H1 (cell line): ENCODE measurements around the gene YARS1. TPM values are rescaled to one million over a fixed set of nuclear protein-coding genes. Genes with fewer than 3 reads are reported as not detected.

Experiments
- BCL11A ChIP-seq, 2 experiments: IDR thresholded peaks; one replicate each; pipeline ENCODE4 v1.6.1; 2011; ENCODE audit warnings: low read depth in 2 of 2, low read length in 2 of 2, mild to moderate bottlenecking in 2 of 2
- CHD7 ChIP-seq: fragments of 300-600 bp; sonication (generic); IDR thresholded peaks from 2 replicates; pipeline ENCODE4 v1.7.1; 2012; ENCODE audit warnings: low read length, moderate library complexity, mild to moderate bottlenecking, inconsistent platforms; ENCODE audit not compliant: insufficient replicate concordance
- JUND ChIP-seq: IDR thresholded peaks from 2 replicates; pipeline ENCODE4 v1.6.1; 2011; ENCODE audit warnings: mild to moderate bottlenecking, improper control_type of control experiment, low read length
- polyA plus RNA-seq, 7 experiments: library from polyadenylated mRNA; depleted of rRNA in 3 of 7; stranded (reverse) in 5 of 7; unstranded in 2 of 7; fragments of >200 nt in 5 of 7; fragments of 200-250 nt in 2 of 7; gene quantifications; 1 replicate in 5 of 7; 2 replicates in 1 of 7; 4 replicates in 1 of 7; pipeline versions ENCODE4 v1.2.1 to v1.2.3, GENCODE V29; 2011 to 2013; ENCODE audit warnings: missing spikeins in 2 of 7, mixed read lengths in 2 of 7
- total RNA-seq: library from RNA; stranded (reverse); fragmentation: NEBNext Ultra II Directional; extraction: Animal tissue kit (Norgen Biotek cat#: 25700); gene quantifications from 2 replicates; pipeline ENCODE4 v1.2.1, GENCODE V29; 2021

The YARS1 gene
- total and polyA plus RNA-seq, 2 of the 8 experiments (the other 6 are each of a cell fraction or from before 2014, with no cell fraction given) = 47.1 to 226 TPM

GRCh38 chr1:32861904-32862695 is 44.9 kb upstream of the YARS1 start (continued):
- TF ChIP-seq CHD7 (no peak), BCL11A (IDR thresholded peaks at IDR 0.05; ENCODE audit: low read depth in 2 of 2, low read length in 2 of 2) (no peak), JUND (no peak)
